ENCODE data around the gene TRMT61A.
"Not testable (repeated sequence)": the region's sequence is repeated elsewhere in the genome, so short reads cannot be mapped to it uniquely, and the experiment has no call there.

Gene TRMT61A

DNA sequence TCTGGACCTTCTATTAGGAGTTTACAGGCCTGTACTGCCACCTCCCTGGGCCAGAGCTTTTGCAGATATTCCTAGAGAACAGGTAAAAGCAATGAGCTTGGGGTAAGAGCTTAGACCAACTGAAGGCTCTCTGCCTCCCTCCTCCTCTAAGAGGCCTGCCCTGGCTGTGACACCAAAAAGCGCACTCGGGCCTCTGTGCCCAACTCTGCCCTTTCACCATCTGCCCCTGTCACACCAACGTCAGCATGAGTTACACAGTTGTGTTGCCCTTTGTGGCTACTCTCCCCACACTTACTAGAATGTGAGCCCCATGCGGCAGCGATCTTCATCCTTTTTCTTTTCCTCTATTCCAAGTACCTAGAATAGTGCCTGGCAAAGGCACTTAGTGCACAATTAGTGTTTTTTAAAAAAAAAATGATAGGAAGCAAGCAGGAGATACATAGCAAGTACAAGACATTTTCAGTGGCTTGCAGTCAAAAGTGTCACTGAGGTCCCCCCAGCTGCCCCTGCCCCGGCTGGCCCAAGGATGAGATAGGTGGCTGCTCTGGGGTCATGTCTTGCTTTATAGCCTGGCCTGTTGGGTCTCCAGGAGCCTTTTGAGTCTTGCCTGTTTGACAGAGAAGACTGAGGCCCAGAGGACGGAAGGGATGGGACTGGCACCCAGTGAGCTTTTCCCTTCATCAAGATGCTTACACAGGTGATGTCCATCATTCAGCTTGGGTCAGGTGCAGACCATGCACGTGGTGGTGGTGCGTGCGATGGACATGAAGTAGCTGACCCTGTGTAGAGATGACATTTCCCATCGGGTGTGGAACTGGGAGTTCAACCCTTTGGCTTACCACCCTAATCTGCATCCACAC lies 18.9 kb upstream of the TRMT61A start:
- DNase-seq (ENCODE audit: low spot score), result no peak

DNA sequence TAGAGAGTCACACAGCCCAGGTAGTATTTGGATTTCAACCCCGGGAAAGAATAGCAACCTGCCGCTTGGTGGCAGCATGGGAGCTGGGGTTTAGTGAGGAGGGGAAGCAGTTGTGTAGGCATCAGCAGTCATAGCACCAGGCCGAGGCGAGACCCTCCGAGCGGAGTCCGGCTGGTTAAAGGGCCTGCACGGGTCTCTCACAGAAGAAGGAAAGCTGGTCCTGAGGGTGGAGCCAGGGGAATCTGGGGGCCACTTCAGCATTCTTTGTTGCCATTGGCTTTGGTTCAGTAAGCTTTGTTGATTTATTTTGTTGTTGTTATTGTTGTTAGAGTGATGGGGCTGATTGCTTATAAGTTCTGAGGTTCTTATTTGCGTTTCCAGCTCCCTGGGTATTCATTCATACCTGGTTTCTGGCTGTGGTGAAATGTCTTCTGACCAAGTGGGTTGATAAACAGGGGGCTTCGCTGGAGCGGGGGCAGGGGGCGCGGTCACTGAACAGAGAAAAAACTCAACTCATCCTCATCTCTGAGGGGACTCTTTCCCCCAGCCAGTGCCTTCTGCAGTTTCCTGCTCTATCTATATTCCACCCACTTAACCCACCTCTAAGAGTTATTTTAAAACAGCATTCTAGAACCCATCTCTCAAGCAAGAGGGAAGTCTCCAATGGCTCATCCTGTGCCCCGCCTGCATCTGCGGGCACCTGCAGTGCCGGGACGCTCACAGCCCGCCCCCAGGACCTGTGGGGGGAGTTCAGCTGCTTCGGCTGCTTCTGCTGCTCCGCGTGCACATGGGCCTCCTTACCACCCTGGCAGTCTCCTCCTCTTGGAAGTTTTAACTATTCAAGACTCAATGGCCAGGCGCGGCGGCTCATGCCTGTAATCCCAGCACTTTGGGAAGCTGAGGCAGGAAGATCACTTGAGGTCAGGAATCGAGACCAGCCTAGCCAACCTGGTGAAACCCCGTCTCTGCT lies 18.0 kb upstream of the TRMT61A start:
- DNase-seq (ENCODE audit: low spot score), result no peak

DNA sequence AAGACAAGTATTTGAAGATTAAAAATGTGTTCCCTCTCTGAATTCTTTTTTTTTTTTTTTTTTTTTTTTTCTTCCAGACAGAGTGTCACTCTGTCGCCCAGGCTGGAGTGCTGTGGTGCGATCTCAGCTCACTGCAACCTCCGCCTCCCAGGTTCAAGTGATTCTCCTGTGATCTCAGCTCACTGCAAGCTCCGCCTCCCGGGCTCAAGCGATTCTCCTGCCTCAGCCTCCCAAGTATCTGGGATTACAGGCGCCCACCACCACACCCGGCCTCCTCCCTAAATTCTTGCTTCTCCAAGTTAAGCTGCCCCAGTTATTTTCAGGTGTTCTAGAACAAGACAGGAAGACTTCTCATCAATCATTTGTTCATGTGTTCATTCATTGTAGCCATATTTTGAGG lies 16.8 kb upstream of the TRMT61A start:
- not testable (repeated sequence) for DNase-seq (ENCODE audit: low spot score)

DNA sequence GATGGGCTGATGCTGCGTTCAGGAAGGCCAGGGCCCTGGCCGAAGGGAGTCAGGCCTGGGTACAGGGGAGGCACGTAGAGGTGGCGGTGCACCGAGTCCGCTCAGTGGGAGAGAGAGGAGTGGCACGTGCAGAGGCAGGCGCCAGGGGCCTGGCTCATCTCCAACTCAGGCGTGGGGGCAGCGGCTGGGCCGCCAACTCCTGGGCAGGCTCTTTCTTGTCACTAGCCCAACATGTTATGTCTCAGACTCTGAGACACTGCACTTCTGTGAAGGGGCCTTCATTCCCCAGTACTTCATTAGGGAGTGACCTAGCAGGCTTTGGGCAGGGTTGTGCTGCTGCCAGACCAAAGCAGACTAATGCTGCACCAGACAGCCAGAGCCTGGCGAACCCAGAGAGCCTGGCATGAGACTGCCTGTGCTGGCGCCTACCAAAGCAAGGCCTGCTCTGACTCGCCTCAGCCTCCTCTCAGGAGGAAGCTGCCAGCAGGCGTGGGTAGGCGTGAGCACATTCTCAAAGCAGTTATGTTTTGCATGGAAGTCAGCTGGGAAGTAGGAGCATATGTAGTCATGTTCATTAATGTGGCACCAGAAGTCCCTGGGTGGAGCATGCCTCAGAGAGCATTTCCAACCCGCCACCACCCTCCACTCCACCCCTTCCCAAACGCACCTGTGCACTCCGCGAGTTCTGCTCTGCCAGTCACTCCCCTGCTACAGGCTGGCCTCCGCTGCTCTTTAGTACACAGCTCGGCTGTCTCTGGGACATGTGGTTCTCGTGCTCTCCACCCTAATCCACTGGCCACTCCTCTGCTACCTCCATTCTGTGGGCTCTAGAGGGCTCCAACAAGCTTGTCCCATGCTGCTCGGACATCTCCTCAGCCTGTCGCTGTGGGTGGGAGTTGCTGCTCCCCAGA lies 16.0 kb upstream of the TRMT61A start:
- DNase-seq (ENCODE audit: low spot score), result no peak

DNA sequence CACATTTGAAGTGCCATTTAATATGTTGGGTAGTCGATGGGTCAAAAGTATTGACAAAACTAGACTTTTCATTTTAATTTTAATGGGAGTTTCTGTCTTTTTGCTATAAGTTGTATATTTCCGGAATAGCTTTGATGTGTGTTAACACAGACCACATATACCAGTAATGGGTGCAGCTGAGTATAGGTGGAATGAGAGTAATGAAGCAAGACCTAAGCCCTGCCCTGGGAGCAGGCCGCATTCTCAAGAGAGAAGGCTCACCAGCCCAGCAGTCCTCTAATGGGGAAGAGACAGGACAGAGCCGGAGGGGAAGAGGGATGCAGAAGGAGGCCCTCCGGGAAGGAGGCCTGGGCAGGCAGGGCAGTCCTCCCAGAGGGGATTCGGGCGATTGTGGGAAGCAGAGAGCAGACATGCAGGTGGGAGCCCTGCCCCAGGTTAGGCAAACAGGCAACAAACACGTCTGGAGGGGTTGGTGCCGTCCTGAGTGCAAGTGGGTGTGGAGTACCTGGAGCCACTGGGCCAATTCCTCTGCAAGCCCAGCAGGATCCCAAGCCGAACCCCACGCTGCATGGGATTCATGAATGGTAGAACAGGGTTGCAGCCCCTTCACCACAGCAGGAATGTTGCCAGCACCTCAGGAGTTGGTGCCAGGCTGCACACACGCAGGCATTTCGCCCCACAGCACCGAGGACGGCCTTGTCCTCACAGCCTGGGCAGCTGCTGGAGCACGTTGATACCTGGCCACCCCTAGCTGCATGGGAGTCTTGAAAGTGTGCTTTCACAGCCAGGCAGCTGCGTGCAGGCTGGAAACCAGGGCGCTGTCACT lies 14.2 kb upstream of the TRMT61A start:
- no peak for DNase-seq (ENCODE audit: low spot score)

DNA sequence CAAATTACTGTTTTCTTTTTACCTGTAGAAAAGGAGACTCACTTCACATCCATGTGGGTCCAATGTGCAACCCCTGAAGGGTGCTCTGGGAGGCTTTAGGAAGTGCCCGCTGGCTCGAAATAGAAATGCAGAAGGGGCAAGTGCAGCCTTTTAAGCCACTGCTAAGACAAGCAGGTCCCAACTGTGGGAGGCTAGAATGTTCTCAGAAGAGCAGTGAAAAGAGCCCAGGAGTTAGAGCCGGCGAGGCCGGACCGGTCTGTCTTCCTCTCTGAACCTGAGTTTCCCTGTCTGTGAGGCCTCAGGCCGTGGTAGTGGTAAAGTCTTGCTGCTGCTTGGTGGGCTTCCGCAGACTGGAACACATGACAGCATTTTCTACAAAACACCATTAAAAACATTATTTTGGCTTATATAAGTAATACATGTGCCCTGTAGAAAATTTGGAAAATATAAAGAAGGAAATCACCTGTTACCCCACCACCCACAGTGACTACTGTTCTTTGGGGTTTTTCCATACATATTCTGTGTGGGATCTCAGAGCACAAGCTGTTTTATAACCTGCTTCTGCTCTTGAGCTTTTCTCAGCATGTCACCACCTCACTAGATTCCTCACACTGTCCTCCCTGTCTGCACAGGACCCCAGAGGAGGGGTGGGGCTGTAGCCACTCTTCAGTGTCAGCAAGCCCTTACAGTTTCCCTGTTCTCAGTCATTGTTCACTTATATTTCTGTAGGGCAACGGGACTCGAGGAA lies 12.4 kb upstream of the TRMT61A start:
- DNase-seq (ENCODE audit: low spot score), result no peak

DNA sequence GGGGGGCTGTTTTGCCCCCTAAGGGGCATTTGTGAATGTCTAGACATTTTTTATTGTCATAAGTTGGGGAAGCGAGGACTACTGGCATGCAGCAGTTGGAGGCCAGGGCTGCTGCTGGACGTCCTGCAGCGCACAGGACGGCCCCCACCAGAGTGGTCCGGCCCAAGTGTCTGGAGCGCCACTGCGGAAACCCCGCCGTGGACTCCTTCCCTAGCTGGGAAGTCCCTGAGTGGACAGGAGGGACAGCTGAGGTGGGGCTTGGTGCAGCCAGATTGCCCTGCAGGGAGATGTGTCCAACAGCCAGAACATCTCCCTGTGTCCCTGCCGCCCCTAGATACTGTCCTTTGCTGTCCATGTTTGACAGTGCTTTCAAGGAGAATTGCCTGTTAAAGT lies 11.8 kb upstream of the TRMT61A start:
- no peak for DNase-seq (ENCODE audit: low spot score)

DNA sequence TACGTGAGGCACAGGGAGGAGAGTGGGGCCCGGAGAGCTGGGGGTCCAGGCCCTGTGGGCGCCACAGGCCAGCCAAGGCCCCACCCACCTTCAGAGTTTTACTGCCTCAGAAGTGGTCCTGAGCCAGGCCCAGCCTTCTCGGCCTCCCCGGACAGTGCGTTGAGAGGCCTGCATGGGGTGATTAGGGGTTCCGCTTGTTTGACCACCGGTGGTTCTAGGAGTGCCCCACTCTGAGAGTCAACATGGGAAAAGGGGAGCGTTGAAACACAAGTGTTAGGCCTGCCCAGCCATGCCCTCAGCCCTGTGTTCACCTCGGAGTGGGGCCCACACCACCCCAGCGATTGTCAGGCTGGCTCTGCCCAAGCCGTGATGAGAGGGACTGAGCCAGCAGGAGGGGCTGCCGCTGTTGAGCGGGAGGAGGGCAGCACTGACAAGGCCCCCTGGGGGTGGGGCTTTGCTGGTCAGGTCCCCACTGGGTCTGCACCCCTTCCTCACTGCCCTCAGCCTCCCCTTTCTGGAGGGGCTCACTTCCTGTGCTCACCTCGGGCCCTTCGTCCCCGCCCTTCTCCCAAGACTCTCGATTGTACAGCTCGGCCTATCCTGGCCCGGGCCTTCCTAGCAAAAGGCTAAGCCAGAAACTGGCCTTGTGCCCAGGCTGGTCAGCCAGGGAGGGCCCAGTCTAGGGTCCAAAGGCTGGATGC lies 11.1 kb upstream of the TRMT61A start:
- no peak for DNase-seq (ENCODE audit: low spot score)

DNA sequence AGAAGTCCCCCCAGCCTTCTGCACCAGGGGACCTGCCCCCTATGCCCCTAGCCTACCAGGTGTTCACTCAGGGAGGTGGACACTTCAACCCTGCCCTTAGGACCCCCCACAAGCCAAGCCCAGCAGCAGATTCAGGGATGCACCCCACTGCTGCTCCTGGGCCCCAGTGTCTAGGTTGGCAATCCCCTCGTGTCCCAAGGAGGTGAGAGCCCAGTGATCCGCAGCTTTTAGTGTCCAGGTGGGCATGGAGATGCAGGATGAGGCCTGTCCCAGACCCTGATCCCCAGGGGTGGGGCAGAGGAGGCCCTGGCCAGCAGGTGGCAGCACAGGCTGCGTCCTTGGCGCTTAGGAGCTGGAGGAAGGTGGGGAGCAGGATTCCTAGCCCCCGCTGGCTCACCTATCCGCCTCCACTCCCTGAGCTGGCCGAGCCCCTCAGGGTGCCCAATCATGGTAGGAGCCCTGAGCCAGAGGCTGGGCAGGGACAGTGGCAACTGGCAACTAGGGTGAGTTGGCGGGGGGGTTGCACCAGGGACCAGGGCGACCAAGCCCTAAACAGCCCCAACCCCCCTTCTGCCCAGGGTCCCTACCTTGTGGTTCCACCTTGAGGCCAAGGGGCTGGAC lies 10.5 kb upstream of the TRMT61A start:
- peak; percentile 57 for DNase-seq (ENCODE audit: low spot score)

DNA sequence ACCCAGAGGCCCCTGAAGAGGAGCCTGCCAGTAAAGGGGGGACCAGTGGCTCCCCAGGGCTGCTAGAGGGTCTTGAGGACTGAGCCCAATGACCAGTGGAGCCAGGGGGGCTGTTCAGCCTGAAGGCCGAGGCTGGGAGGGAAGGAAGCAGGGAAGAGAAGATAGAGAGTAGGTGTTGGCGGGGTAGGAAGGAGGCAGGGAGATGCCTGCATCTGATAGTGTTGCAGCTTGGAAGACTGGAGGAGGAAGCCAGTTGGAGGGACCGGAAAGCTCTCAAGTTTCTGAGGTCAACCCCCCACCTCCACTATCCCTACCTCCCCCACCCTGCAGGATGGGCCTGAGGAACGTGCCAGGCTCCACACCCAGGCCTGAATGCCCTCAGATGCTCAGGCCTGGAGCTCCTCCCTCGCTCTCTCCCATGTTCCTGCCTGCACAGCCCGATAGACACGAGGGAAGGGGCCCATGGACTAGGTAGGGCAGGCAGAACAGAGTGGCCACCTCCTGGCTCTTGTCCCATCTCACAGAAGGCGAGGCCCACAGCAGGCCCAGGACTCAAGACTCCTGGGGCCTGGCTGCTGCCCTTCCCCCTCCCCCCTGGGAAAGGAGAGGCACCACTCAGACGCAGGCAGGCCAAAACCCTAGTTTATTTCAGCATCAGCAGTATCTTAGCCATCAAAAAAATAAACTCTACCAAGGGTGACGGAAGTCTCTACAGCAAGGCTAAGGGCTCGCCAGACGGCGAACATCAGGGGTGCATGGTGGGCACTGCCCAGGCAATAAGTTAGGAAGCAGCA lies 9.8 kb upstream of the TRMT61A start:
- no peak for DNase-seq (ENCODE audit: low spot score)

DNA sequence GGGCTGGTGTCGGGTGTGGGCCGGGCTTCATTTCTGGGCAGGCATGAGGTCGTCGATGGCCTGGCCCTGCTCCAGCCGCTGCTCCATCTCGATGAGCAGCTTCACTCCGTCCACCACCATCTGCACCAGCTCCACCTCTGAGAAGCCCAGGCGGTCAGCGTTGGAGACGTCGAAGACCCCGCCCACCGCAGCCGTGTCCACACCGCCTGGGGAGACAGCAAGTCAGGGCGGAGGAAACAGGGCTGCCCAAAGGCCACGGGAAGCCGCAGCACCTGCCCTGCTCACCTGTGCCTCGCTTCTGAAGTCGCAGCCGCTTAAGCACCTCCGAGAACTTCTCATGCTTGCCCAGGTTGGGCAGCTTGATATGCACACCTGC lies 9.2 kb upstream of the TRMT61A start:
- no peak for DNase-seq (ENCODE audit: low spot score)

DNA sequence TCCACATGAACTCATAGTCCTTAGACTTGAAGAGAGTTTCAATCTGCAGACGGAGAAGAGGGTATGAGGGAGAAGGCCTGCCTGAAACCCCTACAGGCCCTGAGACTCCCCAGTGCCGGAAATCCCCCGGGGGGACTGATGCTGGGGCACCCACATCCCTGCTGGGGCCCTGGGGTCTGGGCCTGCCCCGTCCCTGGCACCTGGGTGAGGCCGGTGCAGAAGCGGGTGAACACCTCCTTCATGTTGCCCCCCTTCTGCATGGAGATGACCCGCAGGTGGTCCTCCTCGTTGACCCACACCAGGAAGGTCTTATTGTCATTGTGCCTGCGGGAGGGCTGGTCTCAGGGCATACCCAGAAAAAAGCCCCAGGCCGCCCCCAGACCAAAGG lies 8.7 kb upstream of the TRMT61A start:
- DNase-seq (ENCODE audit: low spot score), result no peak

DNA sequence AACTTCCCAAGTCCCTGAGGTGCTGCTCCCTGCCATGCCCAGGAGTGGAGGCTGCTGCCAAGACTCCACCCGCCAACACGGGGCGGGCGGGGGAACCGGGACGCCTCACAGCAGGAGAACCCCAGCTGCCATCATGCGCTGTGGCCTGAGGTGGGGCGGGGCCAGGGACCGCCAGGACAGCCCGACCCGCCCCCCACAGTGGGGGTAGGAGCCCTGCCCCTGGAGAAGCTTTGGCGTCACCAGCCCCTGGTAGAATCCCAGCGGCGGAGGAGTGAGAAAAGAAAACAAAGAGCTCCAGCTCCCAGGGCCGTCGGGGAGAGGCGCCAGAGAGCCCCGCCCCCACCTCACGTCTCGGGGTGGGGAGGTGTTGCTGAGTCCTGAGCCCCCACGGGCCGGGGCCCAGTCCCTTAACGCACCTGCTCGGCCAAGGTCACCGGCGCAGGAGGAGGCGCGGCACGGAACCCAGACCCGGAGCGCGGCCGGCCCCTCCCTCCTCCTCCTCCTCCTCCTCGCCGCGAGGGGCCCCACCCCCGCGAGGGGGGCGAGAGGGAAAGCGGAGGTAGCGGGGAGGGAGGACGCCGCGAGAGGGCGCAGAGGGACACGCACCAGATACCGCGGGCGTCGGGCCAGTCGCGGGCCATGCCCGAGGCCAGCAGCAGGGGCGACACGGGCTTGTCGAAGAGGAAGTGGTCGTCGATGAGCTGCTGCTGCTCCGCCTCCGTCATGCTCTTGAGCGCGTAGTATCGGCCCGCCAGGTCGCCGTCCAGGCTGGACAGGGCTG lies 8.1 kb upstream of the TRMT61A start:
- DNase-seq (ENCODE audit: low spot score), result peak; percentile 69

DNA sequence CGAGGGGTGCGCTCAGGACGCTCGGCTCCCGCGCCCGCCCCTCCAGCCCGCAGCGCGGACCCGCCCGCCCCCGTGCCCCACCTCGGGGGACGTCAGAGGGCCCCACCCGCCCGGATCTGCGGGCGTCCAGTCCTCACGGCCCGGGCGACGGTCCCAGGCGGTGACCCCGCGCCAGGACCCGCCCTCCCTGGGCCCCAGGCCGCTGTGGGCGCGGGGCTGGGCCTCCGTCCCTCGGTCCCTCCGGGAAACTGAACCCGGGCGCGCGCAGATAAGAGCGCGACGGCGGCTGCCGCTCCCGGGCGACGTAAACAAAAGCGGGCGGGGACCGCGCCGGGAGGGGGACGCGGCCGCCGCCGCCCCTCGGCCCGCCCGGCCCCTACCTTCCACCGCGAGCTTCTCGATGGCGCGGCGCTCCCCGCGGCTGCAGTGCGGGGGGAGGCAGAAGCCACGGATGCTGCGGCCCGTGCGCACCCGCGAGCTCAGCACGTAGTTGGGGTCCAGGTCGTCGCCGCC lies 7.5 kb upstream of the TRMT61A start:
- DNase-seq (ENCODE audit: low spot score), result no peak

DNA sequence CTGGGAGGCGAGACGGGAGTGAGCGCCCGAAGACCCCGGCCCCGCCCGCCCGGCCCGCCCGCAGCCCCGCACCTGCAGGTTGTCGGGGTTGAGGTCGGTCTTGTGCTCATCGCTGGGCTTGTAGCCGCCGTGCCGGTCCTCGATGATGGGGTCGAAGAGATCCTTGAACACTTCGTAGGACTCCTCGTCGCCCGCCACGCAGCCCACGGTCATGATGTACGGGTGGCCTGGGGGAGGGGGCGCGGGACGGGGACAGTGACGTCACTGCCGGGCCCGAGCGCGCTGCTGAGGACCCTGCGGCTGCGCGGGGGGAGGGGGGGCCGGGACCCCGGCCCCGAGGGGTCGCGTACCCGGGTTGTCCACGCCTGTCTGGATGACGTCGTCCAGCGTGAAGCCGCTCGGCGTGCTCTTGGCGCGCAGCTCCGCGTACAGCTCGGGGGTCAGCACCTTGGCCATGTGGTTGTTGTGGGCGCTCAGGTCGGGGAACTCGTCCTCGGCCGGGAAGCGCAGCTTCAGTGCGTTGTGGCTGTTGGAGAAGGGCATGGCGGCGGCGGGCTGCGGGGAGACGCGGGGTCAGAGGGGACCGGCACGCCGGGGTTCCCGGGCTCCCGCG lies 6.9 kb upstream of the TRMT61A start:
- DNase-seq (ENCODE audit: low spot score), result no peak

DNA sequence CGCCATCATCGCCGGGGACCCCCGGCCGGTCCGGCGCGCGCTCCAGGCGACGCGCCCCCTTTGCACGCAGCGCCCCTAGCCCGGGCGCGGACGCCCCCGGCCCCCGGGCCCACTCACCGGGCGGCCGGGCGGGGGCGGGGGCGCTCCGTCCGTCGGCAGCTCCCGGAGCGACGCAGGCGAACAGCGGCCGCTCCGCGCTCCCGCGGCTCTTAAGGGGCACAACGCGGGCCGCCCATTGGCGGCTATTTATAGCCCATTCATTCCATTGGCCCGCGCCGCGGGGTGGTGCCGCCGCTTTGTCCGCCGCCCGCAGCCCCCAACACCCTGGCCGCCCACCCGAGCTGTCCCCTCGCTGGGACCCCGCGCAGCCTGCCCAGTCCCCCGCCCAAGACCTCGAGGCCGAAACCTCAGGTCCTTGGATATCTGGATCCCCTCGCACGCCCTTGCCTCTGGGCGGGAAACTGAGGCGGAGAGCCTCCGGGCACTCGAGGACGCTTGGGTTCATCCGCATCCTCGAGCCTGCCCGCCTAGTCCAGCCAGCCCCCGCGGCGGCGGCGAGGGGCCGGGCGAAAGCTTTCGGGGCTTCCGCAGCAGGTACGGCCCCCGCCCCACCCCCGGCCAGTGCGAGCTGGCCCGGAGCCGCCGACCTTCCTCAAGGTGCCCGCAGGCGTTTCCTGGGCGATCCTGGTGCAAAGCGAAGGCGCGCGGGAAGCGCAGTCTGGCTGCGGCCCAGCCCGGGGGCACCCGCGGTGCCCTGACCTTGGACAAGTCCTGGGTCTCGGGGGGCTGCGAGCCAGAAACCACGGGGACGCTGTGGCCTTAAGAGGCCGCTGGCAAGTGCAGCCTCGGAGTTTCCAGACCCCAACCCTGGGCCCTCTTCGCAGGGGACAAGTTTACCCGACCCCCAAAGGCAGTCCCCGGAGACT lies 6.1 kb upstream of the TRMT61A start, which contains the start of gene CKB:
TSS of gene CKB (minus strand) at position 182 of the 926 bp plus-strand sequence. CDS start 337 bp downstream, outside the sequence.
- no peak for DNase-seq (ENCODE audit: low spot score)

All from CD4-positive, alpha-beta T cell treated with Interleukin-2 at 100 ng/mL for 4 hours (primary cell).